H9 (cell line): Measurements from ENCODE around the gene ZNF487. TPM values are rescaled to one million over a fixed set of nuclear protein-coding genes. Genes with fewer than 3 reads are reported as not detected.
A peak's percentile ranks its signal among the peaks of the same experiment; 100 is the strongest.

Experiments used
- DNase-seq: peaks from one replicate; pipeline ENCODE4 v3.0.0-alpha.2; 2017
- H2AFZ ChIP-seq: one replicate; pipeline ENCODE4 v1.6.1; 2013; ENCODE audit warnings: mild to moderate bottlenecking, low read length, control low read depth, moderate library complexity
- H2AK5ac ChIP-seq: 2 replicates; pipeline ENCODE4 v1.6.1; 2013; ENCODE audit warnings: low read length, control low read depth, mixed read lengths; ENCODE audit not compliant: insufficient read length
- H2BK120ac ChIP-seq: one replicate; pipeline ENCODE4 v1.6.1; 2013; ENCODE audit warnings: low read depth, mild to moderate bottlenecking, low read length, control low read depth, inconsistent platforms; ENCODE audit not compliant: poor library complexity, severe bottlenecking
- H2BK12ac ChIP-seq: 2 replicates; pipeline ENCODE4 v1.6.1; 2013; ENCODE audit warnings: low read length, control low read depth, mixed read lengths, low read depth; ENCODE audit not compliant: insufficient read length
- H2BK15ac ChIP-seq: 2 replicates; pipeline ENCODE4 v1.6.1; 2013; ENCODE audit warnings: low read depth, low read length, control low read depth
- H2BK20ac ChIP-seq: one replicate; pipeline ENCODE4 v1.6.1; 2013; ENCODE audit warnings: low read depth, mild to moderate bottlenecking, low read length, control low read depth, inconsistent platforms; ENCODE audit not compliant: poor library complexity, severe bottlenecking
- H2BK5ac ChIP-seq: 2 replicates; pipeline ENCODE4 v1.6.1; 2013; ENCODE audit warnings: low read length, control low read depth, mixed read lengths; ENCODE audit not compliant: insufficient read length
- H3K14ac ChIP-seq: 2 replicates; pipeline ENCODE4 v1.6.1; 2013; ENCODE audit warnings: low read length, control low read depth; ENCODE audit not compliant: insufficient read depth
- H3K18ac ChIP-seq: 2 replicates; pipeline ENCODE4 v1.6.1; 2013; ENCODE audit warnings: low read depth, mild to moderate bottlenecking, mixed read lengths, low read length, control low read depth; ENCODE audit not compliant: insufficient read length
- H3K23ac ChIP-seq: 2 replicates; pipeline ENCODE4 v1.6.1; 2013; ENCODE audit warnings: low read length, control low read depth, mixed read lengths, low read depth; ENCODE audit not compliant: insufficient read length
- H3K23me2 ChIP-seq: 2 replicates; pipeline ENCODE4 v1.6.1; 2013; ENCODE audit warnings: low read depth, mild to moderate bottlenecking, mixed read lengths, low read length, control low read depth; ENCODE audit not compliant: insufficient read length, poor library complexity, severe bottlenecking
- H3K27ac ChIP-seq: 2 replicates; pipeline ENCODE4 v1.5.1; 2013; ENCODE audit warnings: low read length, control low read depth, mixed read lengths, low read depth; ENCODE audit not compliant: insufficient read length
- H3K27me3 ChIP-seq: 2 replicates; pipeline ENCODE4 v1.6.1; 2013; ENCODE audit warnings: low read length, control low read depth, inconsistent platforms; ENCODE audit not compliant: insufficient read depth
- H3K4ac ChIP-seq: 2 replicates; pipeline ENCODE4 v1.6.1; 2013; ENCODE audit warnings: low read depth, mild to moderate bottlenecking, control low read depth, inconsistent platforms, low read length, moderate library complexity
- H3K4me1 ChIP-seq: 2 replicates; pipeline ENCODE4 v1.6.1; 2013; ENCODE audit warnings: low read length, control low read depth, inconsistent platforms; ENCODE audit not compliant: insufficient read depth
- H3K4me2 ChIP-seq: 2 replicates; pipeline ENCODE4 v1.6.1; 2013; ENCODE audit warnings: low read length, control low read depth, mixed read lengths; ENCODE audit not compliant: insufficient read length, insufficient read depth
- H3K56ac ChIP-seq: 2 replicates; pipeline ENCODE4 v1.6.1; 2013; ENCODE audit warnings: low read depth, mild to moderate bottlenecking, mixed read lengths, low read length, control low read depth; ENCODE audit not compliant: insufficient read length
- H3K79me1 ChIP-seq: 2 replicates; pipeline ENCODE4 v1.6.1; 2013; ENCODE audit warnings: low read depth, mild to moderate bottlenecking, moderate library complexity, low read length, control low read depth, inconsistent platforms; ENCODE audit not compliant: insufficient read depth, poor library complexity, severe bottlenecking
- H3K79me2 ChIP-seq: 2 replicates; pipeline ENCODE4 v1.6.1; 2013; ENCODE audit warnings: low read length, control low read depth, inconsistent platforms; ENCODE audit not compliant: insufficient read depth
- H3K9ac ChIP-seq: 2 replicates; pipeline ENCODE4 v1.6.1; 2013; ENCODE audit warnings: low read length, control low read depth, mixed read lengths; ENCODE audit not compliant: insufficient read length; ENCODE audit errors: extremely low read depth
- H3K9me3 ChIP-seq: one replicate; pipeline ENCODE4 v1.6.1; 2013; ENCODE audit warnings: low read depth, low read length, inconsistent platforms; ENCODE audit not compliant: control insufficient read depth
- H3T11ph ChIP-seq: one replicate; pipeline ENCODE4 v1.6.1; 2013; ENCODE audit warnings: mild to moderate bottlenecking, low read length, control low read depth, inconsistent platforms
- H4K20me1 ChIP-seq: one replicate; pipeline ENCODE4 v1.6.1; 2013; ENCODE audit not compliant: control insufficient read depth, insufficient read length, insufficient read depth
- H4K5ac ChIP-seq: 2 replicates; pipeline ENCODE4 v1.6.1; 2013; ENCODE audit warnings: low read depth, mild to moderate bottlenecking, mixed read lengths, low read length, control low read depth; ENCODE audit not compliant: insufficient read length
- H4K8ac ChIP-seq: replicated peaks from 2 replicates; pipeline ENCODE4 v1.6.1; 2013; ENCODE audit warnings: low read length, control low read depth, mixed read lengths, low read depth; ENCODE audit not compliant: insufficient read length
- H4K91ac ChIP-seq: 2 replicates; pipeline ENCODE4 v1.6.1; 2013; ENCODE audit warnings: low read depth, mild to moderate bottlenecking, moderate library complexity, mixed read lengths, low read length, control low read depth; ENCODE audit not compliant: insufficient read length
- H3K27ac Mint-ChIP-seq, 3 experiments: 2 replicates in 2 of 3; 3 replicates in 1 of 3; pipeline ENCODE4 v1.8.0; 2020 to 2021; ENCODE audit warnings: mixed read lengths in 3 of 3, mild to moderate bottlenecking in 1 of 3, moderate library complexity in 1 of 3
- H3K27me3 Mint-ChIP-seq: 2 replicates; pipeline ENCODE4 v1.8.0; 2021; ENCODE audit warnings: low read depth, mild to moderate bottlenecking, moderate library complexity, mixed read lengths
- H3K36me3 Mint-ChIP-seq, 3 experiments: 2 replicates in 2 of 3; 3 replicates in 1 of 3; pipeline ENCODE4 v1.8.0; 2020 to 2021; ENCODE audit warnings: low read depth in 3 of 3, mixed read lengths in 3 of 3; ENCODE audit not compliant: insufficient read depth in 1 of 3
- H3K4me1 Mint-ChIP-seq, 2 experiments: 2 replicates each; pipeline ENCODE4 v1.8.0; 2020; ENCODE audit warnings: mixed read lengths in 2 of 2
- H3K4me3 Mint-ChIP-seq, 2 experiments: 2 replicates in 1 of 2; 3 replicates in 1 of 2; pipeline ENCODE4 v1.8.0; 2020 to 2021; ENCODE audit warnings: mild to moderate bottlenecking in 2 of 2, mixed read lengths in 2 of 2, moderate library complexity in 1 of 2
- H3K9me3 Mint-ChIP-seq, 2 experiments: 2 replicates in 1 of 2; 3 replicates in 1 of 2; pipeline ENCODE4 v1.8.0; 2020; ENCODE audit warnings: mild to moderate bottlenecking in 2 of 2, mixed read lengths in 2 of 2, moderate library complexity in 1 of 2
- CTCF ChIP-seq: fragments of 200-600 bp; sonication (generic); conservative IDR thresholded peaks from 3 replicates; pipeline ENCODE4 v1.8.0; 2021; ENCODE audit warnings: antibody characterized with exemption, mild to moderate bottlenecking
- WGBS: extraction: QIAGEN DNeasy Blood & Tissue Kit; methylation state at CpG from one replicate; pipeline ENCODE4 v1.1.7; 2013; ENCODE audit warnings: missing lambda C conversion rate, low lambda C conversion rate, mixed read lengths; ENCODE audit not compliant: insufficient read length; ENCODE audit errors: extremely low coverage; 5-methylcytosine and 5-hydroxymethylcytosine counted together
- total RNA-seq: library from RNA; stranded (reverse); gene quantifications from 2 replicates; pipeline ENCODE4 v1.2.1, GENCODE V29; 2021

ZNF487 gene
- total RNA-seq, 1 experiment from 2014 or later: 1.4 TPM

GRCh38 chr10:43409385-43410109 lies 27.4 kb upstream of the ZNF487 start:
- Histone ChIP-seq H3K4me2 (peak overlapping the region; percentile 37), H3K18ac (peak overlapping the region; percentile 90), H2BK20ac (no peak overlapping the region), H2AFZ (no peak overlapping the region), H3K23ac (no peak overlapping the region), H4K20me1 (no peaks in the 10 kb centered on the region), H3K79me1 (no peaks in the 10 kb centered on the region), H4K91ac (no peak overlapping the region), H4K5ac (no peak overlapping the region), H3K27me3 (no peaks in the 10 kb centered on the region), H3K23me2 (peaks cover 4% of the 10 kb centered on the region), H3K56ac (no peak overlapping the region), H3T11ph (no peak overlapping the region), H3K79me2 (peaks cover 28% of the 10 kb centered on the region), H2BK5ac (no peak overlapping the region), H2AK5ac (no peak overlapping the region), H3K9ac (peak overlapping the region; percentile 90), H2BK12ac (no peak overlapping the region), H3K14ac (peak overlapping the region; percentile 85; the same call in 1 of the 2 replicates), H3K4ac (no peak overlapping the region; the same call in 1 of the 2 replicates), H4K8ac (no peak overlapping the region), H2BK15ac (no peak overlapping the region), H3K4me1 (no peaks in the 10 kb centered on the region), H2BK120ac (peak overlapping the region; percentile 63), H3K27ac (peak overlapping the region; percentile 3), H3K9me3 (no peaks in the 10 kb centered on the region)
- DNase-seq: no peak
- H3K4me3 Mint-ChIP-seq: peak overlapping the region; percentile 98 to 99
- peaks cover 1% of the 10 kb centered on the region; the same call in 1 of the 2 replicates for H3K27me3 Mint-ChIP-seq
- H3K9me3 Mint-ChIP-seq: peaks cover 2 to 3% of the 10 kb centered on the region in 2 experiments; a peak in 2 of 5 replicates
- no CpG with 5 or more reads among the region's 46 CpGs for WGBS
- peak overlapping the region; percentile 97 to 98 (median 98); a peak in 6 of 7 replicates for H3K27ac Mint-ChIP-seq
- peaks cover 14 to 25% of the 10 kb centered on the region in 2 experiments for H3K4me1 Mint-ChIP-seq
- peaks cover 0 to 13% (median 7%) of the 10 kb centered on the region in 3 experiments; a peak in 4 of 7 replicates for H3K36me3 Mint-ChIP-seq
- TF ChIP-seq CTCF: no peak
